Neural crest cell (in vitro differentiated cells): ENCODE measurements around the gene GIMAP6. TPM values are rescaled to one million over a fixed set of nuclear protein-coding genes. Genes with fewer than 3 reads are reported as not detected.

Experiments used
- DNase-seq: peaks from one replicate; pipeline ENCODE4 v3.0.0; 2021; ENCODE audit warnings: low read depth, mixed read lengths, low spot score
- H3K27ac Mint-ChIP-seq: one replicate; pipeline ENCODE4 v1.8.0; 2021; ENCODE audit warnings: mild to moderate bottlenecking, mixed read lengths; ENCODE audit not compliant: unreplicated experiment
- H3K27me3 Mint-ChIP-seq: 2 replicates; pipeline ENCODE4 v1.8.0; 2021; ENCODE audit warnings: low read depth, mild to moderate bottlenecking, mixed read lengths
- H3K36me3 Mint-ChIP-seq: 2 replicates; pipeline ENCODE4 v1.8.0; 2021; ENCODE audit warnings: low read depth, mild to moderate bottlenecking, mixed read lengths
- H3K4me1 Mint-ChIP-seq: 2 replicates; pipeline ENCODE4 v1.8.0; 2021; ENCODE audit warnings: mixed read lengths
- H3K4me3 Mint-ChIP-seq: one replicate; pipeline ENCODE4 v1.8.0; 2021; ENCODE audit warnings: mild to moderate bottlenecking, mixed read lengths
- H3K9me3 Mint-ChIP-seq: 2 replicates; pipeline ENCODE4 v1.8.0; 2021; ENCODE audit warnings: mixed read lengths
- CTCF ChIP-seq: fragments of 200-600 bp; sonication (generic); conservative IDR thresholded peaks from 2 replicates; pipeline ENCODE4 v1.5.0; 2021; ENCODE audit warnings: antibody characterized with exemption, mild to moderate bottlenecking
- total RNA-seq: library from RNA; stranded (reverse); gene quantifications from 2 replicates; pipeline ENCODE4 v1.2.1, GENCODE V29; 2021

The GIMAP6 gene
- total RNA-seq, 1 donor from 2014 or later, result not detected

GRCh38 chr7:150641854-150642253, 9.7 kb upstream of the GIMAP6 start:
- Mint-ChIP-seq H3K9me3 (peaks cover 16% of the 10 kb centered on the region), H3K27ac (no peak overlapping the region), H3K36me3 (peaks cover 3% of the 10 kb centered on the region), H3K4me1 (no peaks in the 10 kb centered on the region), H3K27me3 (peaks cover 9% of the 10 kb centered on the region), H3K4me3 (no peak overlapping the region)
- TF ChIP-seq CTCF, result no peak
- DNase-seq, result no peak

GRCh38 chr7:150633926-150634325, 1.7 kb upstream of the GIMAP6 start:
- H3K36me3 Mint-ChIP-seq, result peaks cover 3% of the 10 kb centered on the region
- H3K9me3 Mint-ChIP-seq, result peaks cover 13% of the 10 kb centered on the region
- no peak overlapping the region for H3K27ac Mint-ChIP-seq
- H3K27me3 Mint-ChIP-seq, result peaks cover 20% of the 10 kb centered on the region
- no peak for TF ChIP-seq CTCF
- no peaks in the 10 kb centered on the region for H3K4me1 Mint-ChIP-seq
- DNase-seq, result no peak
- no peak overlapping the region for H3K4me3 Mint-ChIP-seq

- no peak overlapping the region for H3K4me3 Mint-ChIP-seq
- no peaks in the 10 kb centered on the region for H3K9me3 Mint-ChIP-seq
- H3K27me3 Mint-ChIP-seq, result peaks cover 17% of the 10 kb centered on the region
- no peak for TF ChIP-seq CTCF
- H3K36me3 Mint-ChIP-seq, result no peaks in the 10 kb centered on the region
- no peaks in the 10 kb centered on the region for H3K4me1 Mint-ChIP-seq
- H3K27ac Mint-ChIP-seq, result no peak overlapping the region
- no peak for DNase-seq
Observed at GRCh38 chr7:150631084-150631826, 930 bp downstream of the GIMAP6 start.

GRCh38 chr7:150629347-150629746, 2.8 kb downstream of the GIMAP6 start:
- no peak overlapping the region for H3K27ac Mint-ChIP-seq
- no peaks in the 10 kb centered on the region for H3K4me1 Mint-ChIP-seq
- no peak for TF ChIP-seq CTCF
- peaks cover 28% of the 10 kb centered on the region for H3K27me3 Mint-ChIP-seq
- no peak for DNase-seq
- no peaks in the 10 kb centered on the region for H3K36me3 Mint-ChIP-seq
- no peak overlapping the region for H3K4me3 Mint-ChIP-seq
- H3K9me3 Mint-ChIP-seq, result no peaks in the 10 kb centered on the region

- H3K4me3 Mint-ChIP-seq, result no peak overlapping the region
- H3K4me1 Mint-ChIP-seq, result no peaks in the 10 kb centered on the region
- no peak overlapping the region for H3K27ac Mint-ChIP-seq
- no peak for TF ChIP-seq CTCF
- H3K36me3 Mint-ChIP-seq, result no peaks in the 10 kb centered on the region
- DNase-seq, result no peak
- H3K9me3 Mint-ChIP-seq, result no peaks in the 10 kb centered on the region
- peaks cover 37% of the 10 kb centered on the region for H3K27me3 Mint-ChIP-seq
Observed at GRCh38 chr7:150627959-150628358, 4.2 kb downstream of the GIMAP6 start.
